ENCODE data around the gene C1QTNF8.

Gene C1QTNF8

GRCh38 chr16:1096169-1097082, at the start of gene C1QTNF8:
Gene C1QTNF8 (minus strand): TSS chr16:1096244. CDS start chr16:1094922, 1,322 bp downstream.
- DNase-seq: no peak

GRCh38 chr16:1145383-1146100, 49.5 kb upstream of the C1QTNF8 start:
- DNase-seq: no peak

- no peak for DNase-seq
Observed at GRCh38 chr16:1144476-1145382, 48.7 kb upstream of the C1QTNF8 start.

- no peak for DNase-seq
Observed at GRCh38 chr16:1143761-1144450, 47.9 kb upstream of the C1QTNF8 start.

- DNase-seq: no peak
Observed at GRCh38 chr16:1142911-1143310, 46.9 kb upstream of the C1QTNF8 start.

- no peak for DNase-seq
Observed at GRCh38 chr16:1141716-1142115, 45.7 kb upstream of the C1QTNF8 start.

- DNase-seq: no peak
Observed at GRCh38 chr16:1141191-1141590, 45.1 kb upstream of the C1QTNF8 start.

- DNase-seq: no peak
Observed at GRCh38 chr16:1140582-1141162, 44.6 kb upstream of the C1QTNF8 start.

- DNase-seq: no peak
Observed at GRCh38 chr16:1137604-1138003, 41.6 kb upstream of the C1QTNF8 start.

- DNase-seq: no peak
Observed at GRCh38 chr16:1135459-1135825, 39.4 kb upstream of the C1QTNF8 start.

- DNase-seq: no peak
Observed at GRCh38 chr16:1134776-1135458, 38.9 kb upstream of the C1QTNF8 start.

- DNase-seq: no peak
Observed at GRCh38 chr16:1133810-1134520, 37.9 kb upstream of the C1QTNF8 start.

- DNase-seq: no peak
Observed at GRCh38 chr16:1133271-1133670, 37.2 kb upstream of the C1QTNF8 start.

GRCh38 chr16:1132431-1132830, 36.4 kb upstream of the C1QTNF8 start:
- DNase-seq: no peak

- no peak for DNase-seq
Observed at GRCh38 chr16:1131378-1131994, 35.4 kb upstream of the C1QTNF8 start.

- DNase-seq: no peak
Observed at GRCh38 chr16:1130382-1130781, 34.3 kb upstream of the C1QTNF8 start.

GRCh38 chr16:1129106-1129960, 33.3 kb upstream of the C1QTNF8 start:
- no peak for DNase-seq

GRCh38 chr16:1127971-1128715, 32.1 kb upstream of the C1QTNF8 start:
- DNase-seq: no peak

GRCh38 chr16:1127101-1127500, 31.1 kb upstream of the C1QTNF8 start:
- no peak for DNase-seq

Data from activated CD4-positive, alpha-beta T cell treated with anti-CD3 and anti-CD28 coated beads for 48 hours (primary cell).